ENCODE results near the gene SYNJ2.

GRCh38 chr6:157952861-157953351 is 28.8 kb upstream of the SYNJ2 start:
- TF ChIP-seq, protein P1, sequence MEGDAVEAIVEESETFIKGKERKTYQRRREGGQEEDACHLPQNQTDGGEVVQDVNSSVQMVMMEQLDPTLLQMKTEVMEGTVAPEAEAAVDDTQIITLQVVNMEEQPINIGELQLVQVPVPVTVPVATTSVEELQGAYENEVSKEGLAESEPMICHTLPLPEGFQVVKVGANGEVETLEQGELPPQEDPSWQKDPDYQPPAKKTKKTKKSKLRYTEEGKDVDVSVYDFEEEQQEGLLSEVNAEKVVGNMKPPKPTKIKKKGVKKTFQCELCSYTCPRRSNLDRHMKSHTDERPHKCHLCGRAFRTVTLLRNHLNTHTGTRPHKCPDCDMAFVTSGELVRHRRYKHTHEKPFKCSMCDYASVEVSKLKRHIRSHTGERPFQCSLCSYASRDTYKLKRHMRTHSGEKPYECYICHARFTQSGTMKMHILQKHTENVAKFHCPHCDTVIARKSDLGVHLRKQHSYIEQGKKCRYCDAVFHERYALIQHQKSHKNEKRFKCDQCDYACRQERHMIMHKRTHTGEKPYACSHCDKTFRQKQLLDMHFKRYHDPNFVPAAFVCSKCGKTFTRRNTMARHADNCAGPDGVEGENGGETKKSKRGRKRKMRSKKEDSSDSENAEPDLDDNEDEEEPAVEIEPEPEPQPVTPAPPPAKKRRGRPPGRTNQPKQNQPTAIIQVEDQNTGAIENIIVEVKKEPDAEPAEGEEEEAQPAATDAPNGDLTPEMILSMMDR (IDR thresholded peaks at IDR 0.05; ENCODE audit: low read length), result no peak
- no peak for TF ChIP-seq EZH2 (IDR thresholded peaks at IDR 0.05; ENCODE audit: borderline replicate concordance, low read length)
